Measurements from ENCODE around the gene FAM83E.

The FAM83E gene

GRCh38 chr19:48611872-48612271 is 3.0 kb downstream of the FAM83E start:
- no peak overlapping the region for H3K4me3 ChIP-seq (ENCODE audit: severe bottlenecking)
- H3K4me1 ChIP-seq (ENCODE audit: insufficient read depth, poor library complexity, severe bottlenecking): peaks cover 15% of the 10 kb centered on the region
- no peak for ATAC-seq (ENCODE audit: low read depth)
- no peak for DNase-seq (ENCODE audit: low spot score)
- no peak for TF ChIP-seq CTCF (IDR thresholded peaks at IDR 0.05; ENCODE audit: poor library complexity, severe bottlenecking)
- H3K36me3 ChIP-seq (ENCODE audit: low read depth): peaks cover 19% of the 10 kb centered on the region
- no peak overlapping the region for H3K27ac ChIP-seq (ENCODE audit: poor library complexity, severe bottlenecking)
- no peaks in the 10 kb centered on the region for H3K9me3 ChIP-seq (ENCODE audit: severe bottlenecking)
- no peaks in the 10 kb centered on the region for H3K27me3 ChIP-seq (ENCODE audit: insufficient read depth, poor library complexity, severe bottlenecking)

- Histone ChIP-seq H3K4me1 (ENCODE audit: insufficient read depth, poor library complexity, severe bottlenecking) (peaks cover 3% of the 10 kb centered on the region), H3K9me3 (ENCODE audit: severe bottlenecking) (no peaks in the 10 kb centered on the region)
These were observed 5.2 kb downstream of the FAM83E start for GRCh38 chr19:48609571-48610108.

DNA sequence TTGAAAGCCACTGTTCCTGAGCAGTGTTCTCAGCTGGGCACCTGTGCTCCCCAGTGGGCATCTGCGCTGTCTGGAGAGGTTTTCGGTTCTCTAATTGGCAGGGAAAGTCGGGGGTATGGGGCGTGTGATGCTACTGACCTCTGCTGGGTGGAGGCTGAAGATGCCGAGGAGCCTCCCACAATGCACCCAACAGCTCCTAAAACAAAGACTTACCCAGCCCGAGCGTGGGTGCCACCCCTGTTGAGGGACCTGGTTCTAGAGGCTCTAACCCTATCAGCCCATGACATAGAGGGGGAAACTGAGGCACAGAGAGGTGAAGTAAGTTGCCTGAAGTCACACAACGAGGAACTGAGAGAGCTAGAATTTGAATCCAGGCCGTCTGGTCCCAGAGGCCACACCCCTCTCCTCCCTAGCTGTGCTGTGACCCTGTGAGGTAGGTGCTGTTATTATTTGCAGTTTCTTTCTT is 6.0 kb downstream of the FAM83E start:
- H3K27me3 ChIP-seq (ENCODE audit: insufficient read depth, poor library complexity, severe bottlenecking): no peaks in the 10 kb centered on the region
- no peaks in the 10 kb centered on the region for H3K9me3 ChIP-seq (ENCODE audit: severe bottlenecking)
- peak; percentile 83 for TF ChIP-seq CTCF (IDR thresholded peaks at IDR 0.05; ENCODE audit: poor library complexity, severe bottlenecking)
- no peak overlapping the region for H3K27ac ChIP-seq (ENCODE audit: poor library complexity, severe bottlenecking)
- no peak for DNase-seq (ENCODE audit: low spot score)
- peak; percentile 73 for ATAC-seq (ENCODE audit: low read depth)
- H3K4me1 ChIP-seq (ENCODE audit: insufficient read depth, poor library complexity, severe bottlenecking): no peaks in the 10 kb centered on the region
- no peaks in the 10 kb centered on the region for H3K36me3 ChIP-seq (ENCODE audit: low read depth)
- no peak overlapping the region for H3K4me3 ChIP-seq (ENCODE audit: severe bottlenecking)

More at GRCh38 chr19:48609571-48610108, 5.2 kb downstream of the FAM83E start:
- Histone ChIP-seq H3K27me3 (ENCODE audit: insufficient read depth, poor library complexity, severe bottlenecking) (no peaks in the 10 kb centered on the region), H3K27ac (ENCODE audit: poor library complexity, severe bottlenecking) (no peak overlapping the region), H3K4me3 (ENCODE audit: severe bottlenecking) (no peak overlapping the region), H3K36me3 (ENCODE audit: low read depth) (no peaks in the 10 kb centered on the region)
- TF ChIP-seq CTCF (IDR thresholded peaks at IDR 0.05; ENCODE audit: poor library complexity, severe bottlenecking): no peak
- ATAC-seq (ENCODE audit: low read depth) (no peak), DNase-seq (ENCODE audit: low spot score) (no peak)

DNA sequence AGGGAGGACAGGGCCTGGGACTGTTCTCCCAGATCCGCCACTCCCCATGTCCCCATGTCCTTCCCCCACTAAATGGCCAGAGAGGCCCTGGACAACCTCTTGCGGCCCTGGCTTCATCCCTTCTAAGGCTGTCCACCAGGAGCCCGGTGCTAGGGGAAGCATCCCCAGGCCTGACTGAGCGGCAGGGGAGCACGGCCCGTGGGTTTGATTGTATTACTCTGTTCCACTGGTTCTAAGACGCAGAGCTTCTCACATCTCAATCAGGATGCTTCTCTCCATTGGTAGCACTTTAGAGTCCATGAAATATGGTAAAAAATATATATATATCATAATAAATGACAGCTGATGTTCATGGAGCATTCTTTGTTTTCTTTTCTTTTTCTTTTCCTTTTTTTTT is 7.5 kb downstream of the FAM83E start:
- H3K36me3 ChIP-seq (ENCODE audit: low read depth): no peaks in the 10 kb centered on the region
- no peak overlapping the region for H3K4me3 ChIP-seq (ENCODE audit: severe bottlenecking)
- H3K27me3 ChIP-seq (ENCODE audit: insufficient read depth, poor library complexity, severe bottlenecking): no peaks in the 10 kb centered on the region
- H3K4me1 ChIP-seq (ENCODE audit: insufficient read depth, poor library complexity, severe bottlenecking): no peaks in the 10 kb centered on the region
- ATAC-seq (ENCODE audit: low read depth): no peak
- no peak for TF ChIP-seq CTCF (IDR thresholded peaks at IDR 0.05; ENCODE audit: poor library complexity, severe bottlenecking)
- DNase-seq (ENCODE audit: low spot score): no peak
- H3K9me3 ChIP-seq (ENCODE audit: severe bottlenecking): no peaks in the 10 kb centered on the region
- H3K27ac ChIP-seq (ENCODE audit: poor library complexity, severe bottlenecking): no peak overlapping the region

Data from RWPE2 (cell line).